WI38 (cell line): ENCODE data around the gene PTPRE.

Source experiments
- H3K4me3 ChIP-seq: 2 replicates; pipeline ENCODE4 v1.5.1; 2011; ENCODE audit warnings: low read depth, mild to moderate bottlenecking, control low read depth, low read length
- CTCF ChIP-seq: IDR thresholded peaks from 2 replicates; pipeline ENCODE4 v1.5.1; 2012; ENCODE audit warnings: low read depth, mild to moderate bottlenecking, control low read depth, low read length

Gene PTPRE

GRCh38 chr10:127871631-127872010, 35.3 kb upstream of the PTPRE start:
- no peak overlapping the region for H3K4me3 ChIP-seq
- no peak for TF ChIP-seq CTCF

DNA sequence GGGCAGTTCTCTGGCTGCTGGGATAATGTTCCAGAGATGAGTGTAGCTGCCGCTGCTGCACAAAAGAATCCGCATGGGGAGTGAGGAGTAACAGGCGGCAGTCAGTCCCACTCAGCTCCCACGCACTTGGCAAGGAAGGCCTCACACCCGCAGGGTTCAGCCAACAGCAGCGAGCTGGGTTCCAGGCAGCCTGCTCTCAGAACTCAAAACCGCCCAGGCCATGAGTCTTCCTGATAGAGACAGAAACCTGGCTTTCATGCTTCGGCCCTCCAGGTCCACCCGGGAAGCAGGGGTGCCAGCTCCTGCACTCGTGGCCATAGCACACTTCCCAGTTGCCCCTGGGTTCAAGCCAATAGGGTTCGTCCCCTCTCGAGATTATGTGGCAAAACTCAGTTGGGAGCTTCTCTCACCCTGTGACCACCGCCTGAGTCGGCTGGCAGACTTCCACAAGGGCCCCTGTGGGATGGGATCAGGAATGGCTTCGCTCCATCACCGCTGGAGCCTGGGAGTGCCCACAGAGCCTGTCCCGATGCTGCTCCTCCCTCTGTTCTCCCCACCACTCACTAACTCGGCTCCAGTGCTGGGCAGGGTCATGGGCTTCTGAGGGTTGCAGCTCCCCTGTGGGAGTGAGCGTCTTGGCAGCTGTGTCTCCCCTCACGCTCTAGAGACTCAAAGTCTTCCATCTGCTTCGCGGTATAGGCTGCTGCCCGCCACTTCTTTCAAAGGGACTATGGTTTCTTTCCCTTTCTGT, 34.7 kb upstream of the PTPRE start:
- TF ChIP-seq CTCF: no peak
- H3K4me3 ChIP-seq: no peak overlapping the region

GRCh38 chr10:127872871-127873600, 33.9 kb upstream of the PTPRE start:
- H3K4me3 ChIP-seq: no peak overlapping the region
- TF ChIP-seq CTCF: no peak; the same call in 1 of the 2 replicates

DNA sequence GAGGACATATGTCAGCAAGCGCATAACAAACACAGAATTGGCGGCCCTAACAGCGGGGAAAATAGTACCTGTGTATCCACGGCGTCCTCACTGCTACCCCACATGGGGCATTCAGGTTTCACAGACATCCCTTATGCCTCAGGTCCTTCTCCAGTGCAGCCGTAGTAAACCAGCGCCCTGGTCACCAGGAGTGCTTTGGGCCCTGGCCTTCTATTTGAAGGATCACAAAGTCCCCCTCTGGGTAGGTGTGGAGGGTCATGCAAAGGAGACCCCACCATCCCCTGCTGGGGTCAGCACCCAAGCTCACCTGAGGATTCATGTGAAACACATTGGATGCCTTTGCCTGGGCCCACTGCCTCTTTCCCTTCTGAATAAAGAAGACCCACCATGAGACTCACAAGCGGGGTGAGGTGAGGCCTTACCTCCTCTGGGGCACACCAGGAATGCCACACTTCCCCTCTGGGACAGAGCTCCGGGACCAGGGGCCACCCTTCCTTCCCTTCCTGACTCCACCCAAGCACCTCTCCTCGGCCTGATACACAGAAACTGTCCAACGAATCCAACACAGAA, 32.9 kb upstream of the PTPRE start:
- no peak for TF ChIP-seq CTCF

GRCh38 chr10:127874671-127875448, 32.0 kb upstream of the PTPRE start:
- H3K4me3 ChIP-seq: no peak overlapping the region
- TF ChIP-seq CTCF: no peak

More for the DNA sequence above, 32.9 kb upstream of the PTPRE start:
- no peak overlapping the region for H3K4me3 ChIP-seq

GRCh38 chr10:127875449-127875765, 31.5 kb upstream of the PTPRE start:
- TF ChIP-seq CTCF: no peak
- H3K4me3 ChIP-seq: no peak overlapping the region
